HG02678 (cell line): ENCODE data around the gene HOXC13.

Experiments
- ATAC-seq: cut with Tn5 transposase; IDR thresholded peaks from one replicate; pipeline ENCODE4 v1.9.1; 2021; ENCODE audit warnings: mild to moderate bottlenecking, moderate library complexity; ENCODE audit not compliant: unreplicated experiment

The HOXC13 gene, protein sequence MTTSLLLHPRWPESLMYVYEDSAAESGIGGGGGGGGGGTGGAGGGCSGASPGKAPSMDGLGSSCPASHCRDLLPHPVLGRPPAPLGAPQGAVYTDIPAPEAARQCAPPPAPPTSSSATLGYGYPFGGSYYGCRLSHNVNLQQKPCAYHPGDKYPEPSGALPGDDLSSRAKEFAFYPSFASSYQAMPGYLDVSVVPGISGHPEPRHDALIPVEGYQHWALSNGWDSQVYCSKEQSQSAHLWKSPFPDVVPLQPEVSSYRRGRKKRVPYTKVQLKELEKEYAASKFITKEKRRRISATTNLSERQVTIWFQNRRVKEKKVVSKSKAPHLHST

DNA sequence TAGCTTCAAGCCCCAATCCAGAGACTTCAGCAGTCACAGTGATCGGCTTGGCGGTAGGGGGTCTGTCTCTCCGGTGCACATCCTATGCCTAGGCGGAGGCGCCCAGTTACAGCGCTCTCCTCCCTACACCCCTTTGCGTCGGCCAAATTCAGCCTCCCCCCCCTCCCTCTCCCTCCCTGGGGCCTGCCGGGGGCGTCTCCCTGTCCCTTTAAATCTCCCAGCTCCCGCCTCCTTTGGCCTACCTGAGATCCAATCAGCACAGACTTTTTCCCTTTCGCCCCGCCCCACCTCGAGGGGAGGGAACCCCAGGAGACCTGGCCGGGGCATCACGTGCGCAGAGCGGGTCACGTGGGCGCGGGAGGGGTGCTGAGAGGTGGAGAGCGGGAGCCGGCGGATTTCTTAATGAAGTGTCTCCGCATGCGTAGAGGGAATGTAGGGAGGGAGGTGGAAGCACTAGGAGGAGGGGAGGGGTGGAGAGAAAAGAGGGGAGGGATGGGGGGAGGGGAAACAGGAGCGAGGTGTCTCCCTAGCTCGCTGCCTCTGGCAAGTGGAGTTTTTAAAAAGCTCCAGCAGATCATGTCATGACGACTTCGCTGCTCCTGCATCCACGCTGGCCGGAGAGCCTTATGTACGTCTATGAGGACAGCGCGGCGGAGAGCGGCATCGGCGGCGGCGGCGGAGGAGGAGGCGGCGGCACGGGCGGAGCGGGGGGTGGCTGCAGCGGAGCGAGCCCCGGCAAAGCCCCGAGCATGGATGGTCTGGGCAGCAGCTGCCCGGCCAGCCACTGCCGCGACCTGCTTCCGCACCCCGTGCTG, at the start of gene HOXC13:
Gene HOXC13 (plus strand): TSS at position 506 of the 815 bp plus-strand sequence. CDS start 76 bp downstream, at position 582.
- no peak for ATAC-seq

DNA sequence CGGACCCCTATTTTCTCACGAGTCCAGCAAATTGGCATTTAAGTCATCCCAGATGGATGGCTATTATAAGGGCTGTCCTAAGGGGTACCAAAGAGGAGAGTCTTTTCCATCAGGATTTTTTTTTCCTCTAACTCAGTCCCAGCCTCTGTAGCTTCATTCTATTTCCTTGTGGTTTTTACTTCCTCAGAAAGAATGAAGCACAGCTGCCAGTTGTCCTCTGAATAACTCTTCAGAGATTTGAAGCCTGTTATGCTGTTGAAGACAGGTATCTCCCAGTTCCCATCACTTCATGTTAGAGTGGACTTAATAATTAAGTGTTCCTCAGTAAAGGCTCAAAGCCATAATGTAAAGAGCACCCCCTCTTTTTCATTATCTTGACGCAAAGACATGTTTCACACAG, 48.5 kb upstream of the HOXC13 start:
- no peak for ATAC-seq

DNA sequence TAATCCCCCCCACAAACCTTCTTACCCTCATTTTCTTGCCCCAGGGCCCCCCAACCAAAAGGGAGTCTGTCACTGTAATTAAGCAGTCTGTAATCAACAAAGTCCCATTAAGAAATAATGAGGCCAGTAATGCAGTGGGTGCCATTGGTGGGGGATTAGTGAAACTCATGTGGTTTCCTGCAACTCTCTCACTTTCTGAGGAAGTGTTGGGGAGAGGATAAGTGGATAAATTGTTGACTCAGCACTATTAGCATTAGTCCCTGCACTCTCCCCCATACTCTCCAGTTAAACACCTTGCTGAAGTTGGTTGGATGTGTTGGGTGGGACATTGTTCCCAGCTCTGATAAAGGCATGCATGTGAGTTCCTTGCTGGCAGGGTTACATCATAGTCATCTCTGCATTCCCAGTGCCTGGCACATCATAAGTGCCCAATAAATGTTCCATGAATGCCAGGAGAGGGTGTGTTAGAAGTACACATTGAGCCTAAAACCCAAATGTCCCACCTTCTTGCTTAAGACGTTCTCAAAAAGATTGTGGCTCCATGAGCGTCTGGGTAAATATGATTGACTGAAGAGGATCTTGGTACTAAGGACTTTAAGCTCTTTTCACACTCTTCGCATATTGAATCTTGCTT, 45.8 kb upstream of the HOXC13 start:
- no peak for ATAC-seq

DNA sequence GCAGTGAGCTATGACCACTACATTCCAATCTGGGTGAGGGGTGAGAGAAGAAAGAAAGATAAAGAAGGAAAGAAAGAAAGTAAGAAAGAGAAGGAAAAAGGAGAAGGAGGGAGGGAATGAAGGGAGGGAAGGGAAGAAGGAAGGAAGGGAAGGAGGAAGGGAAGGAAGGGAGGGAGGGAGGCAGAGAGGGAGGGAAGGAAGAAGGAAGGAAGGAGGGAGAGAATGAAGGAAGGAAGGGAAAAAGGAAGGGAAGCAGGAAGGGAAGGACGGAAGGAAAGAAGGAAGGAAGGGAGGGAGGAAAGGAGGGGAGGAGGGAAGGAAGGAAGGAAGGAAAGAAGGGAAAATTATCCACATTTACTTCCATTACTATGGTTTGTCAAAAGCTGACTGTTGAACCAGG, 39.4 kb upstream of the HOXC13 start:
- ATAC-seq: no peak

DNA sequence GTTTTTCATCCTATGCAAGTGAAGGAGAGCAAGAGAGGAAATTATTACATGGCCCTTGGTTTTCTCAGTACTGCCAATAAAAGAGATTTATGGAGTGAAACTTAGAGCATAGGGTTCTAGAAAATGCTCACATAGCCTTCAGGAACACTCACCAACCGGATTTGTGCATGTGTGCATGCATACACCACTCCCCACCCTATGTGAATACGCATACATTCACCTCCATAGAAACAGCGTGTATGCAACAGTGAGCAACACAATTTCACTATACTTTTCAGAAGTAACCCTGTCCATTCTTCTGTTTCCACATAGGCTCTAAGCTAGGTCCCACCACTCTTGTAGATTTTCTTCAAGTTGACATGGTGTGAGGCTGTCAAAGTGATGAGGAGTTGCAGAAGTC, 31.5 kb upstream of the HOXC13 start:
- no peak for ATAC-seq

DNA sequence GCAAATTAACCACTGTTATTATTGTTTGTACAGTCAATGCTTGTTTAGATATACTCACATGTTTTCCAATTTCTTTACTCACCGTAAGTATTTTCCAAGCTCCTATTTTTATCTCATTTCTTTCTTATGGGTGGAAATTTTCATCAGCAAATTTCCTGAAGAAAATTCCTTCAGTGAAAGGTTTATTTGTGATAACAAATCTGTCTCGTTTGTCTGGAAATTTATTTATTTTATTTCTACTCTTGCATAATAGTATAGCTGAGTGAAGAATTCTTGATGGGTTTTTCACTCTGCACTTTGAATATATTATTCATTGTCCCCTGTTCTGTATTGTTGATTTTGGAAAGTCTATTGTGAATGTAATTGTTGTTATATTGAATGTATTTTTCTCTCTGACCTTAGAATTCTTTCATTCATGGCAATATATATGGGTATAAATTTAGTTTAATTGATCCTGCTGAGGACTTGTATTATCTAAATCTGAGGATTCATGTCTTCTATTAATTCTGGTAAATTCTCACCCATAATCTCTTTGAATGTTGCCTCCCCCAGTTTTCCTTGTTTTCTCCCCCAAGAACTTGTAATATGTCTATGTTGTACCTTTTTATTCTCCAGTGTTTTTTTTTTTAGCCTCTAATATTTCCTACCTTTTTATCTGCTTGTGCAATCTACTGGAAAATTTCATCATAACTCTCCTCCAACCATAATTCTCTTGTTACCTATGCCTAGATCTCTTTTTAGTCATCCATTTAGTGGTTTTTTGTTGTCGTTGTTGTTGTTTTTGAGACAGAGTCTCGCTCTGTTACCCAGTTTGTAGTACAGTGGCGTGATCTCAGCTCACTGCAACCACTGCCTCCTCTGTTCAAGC, 21.6 kb upstream of the HOXC13 start:
- ATAC-seq: no peak

DNA sequence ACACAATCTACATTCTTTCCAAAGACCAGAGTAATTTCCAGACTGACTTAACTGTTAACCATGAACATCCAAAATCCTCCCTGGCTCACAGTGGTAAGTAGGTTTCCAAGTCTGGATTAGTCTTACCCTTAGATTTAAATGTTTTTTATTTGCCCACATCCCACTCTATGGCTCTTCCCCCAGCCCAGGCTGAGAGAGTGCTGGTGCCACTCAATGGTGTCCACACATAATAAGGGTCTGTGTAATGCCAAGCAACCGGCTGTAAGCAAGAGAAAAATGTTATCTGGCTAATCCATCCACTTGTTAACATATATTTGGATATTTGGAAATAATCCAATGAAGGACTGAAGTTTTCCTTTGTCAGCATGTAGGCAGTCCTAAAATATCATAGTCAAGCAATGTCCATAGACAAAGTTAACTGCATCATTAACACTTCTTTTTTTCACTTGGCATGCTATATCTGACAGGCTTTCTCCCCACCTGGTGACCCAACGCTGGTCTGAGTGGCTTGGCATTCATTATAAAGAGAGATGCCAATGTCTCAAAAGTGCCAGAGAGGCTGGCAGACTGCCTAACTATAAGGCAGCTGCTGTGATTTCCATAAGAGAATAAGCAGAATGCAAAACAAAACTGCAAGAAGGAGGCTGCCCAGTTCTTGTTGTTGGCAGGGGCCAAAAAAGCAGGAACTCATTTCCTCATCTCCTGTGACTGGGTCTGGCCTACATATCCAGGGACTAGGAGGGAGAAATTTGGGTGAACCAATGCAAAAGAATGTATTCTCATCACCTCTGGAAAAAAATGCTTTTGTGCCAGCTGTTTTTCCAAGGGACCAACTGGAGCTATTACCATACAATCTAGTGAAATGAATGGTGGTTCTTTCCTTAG, 13.9 kb upstream of the HOXC13 start:
- no peak for ATAC-seq

DNA sequence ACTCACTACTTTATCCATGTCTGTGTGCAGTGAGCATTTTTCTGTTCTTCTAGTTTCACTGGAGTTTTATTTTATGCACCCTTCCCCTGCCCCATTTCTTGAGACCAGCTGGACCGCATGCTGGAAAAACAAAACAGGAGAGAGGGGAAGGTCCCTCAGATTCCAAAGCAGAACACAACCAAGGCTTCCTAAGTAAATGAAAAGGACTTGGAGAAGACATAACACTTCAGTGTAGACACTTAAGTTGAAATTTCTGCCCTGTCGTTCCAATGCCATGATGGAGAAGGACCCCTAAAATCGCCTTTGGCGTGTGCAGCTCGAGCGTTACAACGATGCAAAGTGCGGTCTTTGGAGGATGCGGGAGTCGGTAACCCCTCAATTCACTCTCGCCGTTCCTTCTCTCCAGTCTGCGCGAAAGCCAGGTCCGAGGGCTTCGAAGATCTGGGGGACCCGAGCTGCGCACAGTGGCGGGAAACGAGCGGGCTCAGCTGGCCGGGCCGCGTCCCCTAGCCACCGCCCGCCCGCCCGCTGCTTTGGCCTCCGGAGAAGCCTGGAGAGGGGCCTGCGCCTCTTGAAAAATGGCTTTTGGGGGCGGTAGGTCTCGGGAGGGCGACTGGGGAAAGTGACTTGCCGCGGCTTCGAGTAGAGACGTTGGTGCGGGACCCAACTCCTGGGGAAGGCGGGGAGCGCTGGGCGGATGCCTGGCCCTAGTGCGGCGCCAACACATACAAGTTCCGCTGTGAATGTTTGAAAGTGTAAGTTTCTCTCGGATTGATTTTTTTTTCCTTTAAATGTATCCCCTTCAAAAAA, 11.2 kb upstream of the HOXC13 start:
- no peak for ATAC-seq

DNA sequence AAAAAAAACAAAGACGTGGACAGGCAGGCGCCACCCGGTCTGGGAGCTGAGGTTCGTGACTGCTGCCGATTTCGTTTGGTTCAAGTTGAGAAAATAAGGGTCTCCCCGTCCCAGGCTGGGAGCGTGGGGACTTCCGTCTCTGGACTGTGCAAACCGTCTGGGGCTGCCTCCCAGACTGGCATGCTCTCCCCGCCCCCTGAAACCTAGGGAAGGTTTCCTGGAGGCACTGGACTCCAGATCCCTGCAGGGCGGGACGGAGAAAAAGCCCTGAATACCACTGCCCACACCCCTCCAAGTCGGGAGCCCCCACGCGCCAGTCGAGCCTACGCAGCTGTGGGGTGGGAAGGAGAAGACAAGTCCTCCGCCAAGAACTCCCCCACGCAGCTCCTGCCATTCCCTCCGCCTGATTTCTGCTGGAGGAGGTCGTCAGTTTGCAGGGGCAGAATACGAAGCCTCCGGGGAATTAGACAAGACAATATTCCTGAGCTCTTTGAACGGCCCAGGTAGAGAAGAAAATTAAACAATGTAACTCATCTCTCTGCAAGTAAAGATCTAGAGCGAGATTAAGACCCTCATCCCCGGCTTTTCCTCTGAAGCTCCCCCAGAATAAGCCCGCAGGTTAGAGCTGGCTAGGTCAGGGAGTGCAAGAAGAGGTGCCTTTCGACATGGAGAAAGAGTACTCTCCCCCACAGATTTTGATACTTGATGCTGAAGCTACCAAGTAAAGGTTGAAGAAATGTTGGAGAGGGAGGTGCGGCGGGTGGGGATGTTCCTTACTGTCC, 10.4 kb upstream of the HOXC13 start:
- ATAC-seq: no peak

DNA sequence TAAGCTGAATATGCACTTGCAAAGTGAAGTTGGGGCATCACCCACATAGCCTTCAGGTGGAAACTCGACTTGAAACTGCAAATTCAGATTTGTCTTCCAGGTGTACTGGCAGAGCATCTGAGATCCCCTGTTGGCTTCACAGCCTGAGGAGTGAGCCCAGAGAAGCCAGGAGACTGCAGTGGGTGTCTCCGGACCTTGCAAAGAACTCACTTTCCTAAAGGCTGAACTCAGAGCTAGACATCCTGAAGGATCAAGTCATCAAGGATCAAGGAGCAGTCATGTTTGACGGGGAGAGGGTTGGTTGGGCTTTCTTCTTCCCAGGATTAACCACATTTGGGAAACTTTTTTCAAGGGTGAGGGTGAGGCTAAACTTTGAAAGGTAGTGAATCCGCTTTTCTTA, 9.1 kb upstream of the HOXC13 start:
- no peak for ATAC-seq

DNA sequence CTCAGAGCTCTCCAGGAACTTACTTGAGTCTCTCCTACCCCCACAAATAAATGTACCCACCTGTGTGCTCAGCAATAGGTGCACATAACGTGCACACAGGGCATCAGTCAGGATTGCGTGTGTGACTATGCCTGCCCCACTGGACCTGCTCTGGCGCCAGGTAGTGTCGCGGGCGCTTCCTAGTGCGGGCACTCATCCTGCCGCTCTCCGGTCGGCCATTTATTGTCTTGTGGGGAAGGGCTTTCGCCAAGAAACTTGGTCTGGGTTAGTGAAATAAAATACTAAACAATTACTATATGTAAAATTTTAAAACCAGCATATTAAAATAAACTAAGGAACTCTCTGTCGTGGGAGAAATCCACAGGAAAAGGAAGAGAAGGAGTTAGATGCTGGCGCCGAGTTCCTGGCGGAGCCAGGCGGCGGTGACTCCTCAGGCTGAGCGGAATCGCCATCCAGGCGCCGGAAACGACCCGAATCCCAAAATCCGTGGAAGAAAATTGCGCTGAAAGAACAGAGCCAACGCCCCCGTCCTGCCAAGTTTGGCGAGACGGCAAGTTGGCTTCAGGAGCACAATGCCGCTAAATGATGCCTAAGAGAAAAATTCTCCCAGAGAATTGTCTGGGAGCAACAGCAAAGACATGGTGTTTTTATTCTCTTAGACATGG, 7.9 kb upstream of the HOXC13 start:
- no peak for ATAC-seq

DNA sequence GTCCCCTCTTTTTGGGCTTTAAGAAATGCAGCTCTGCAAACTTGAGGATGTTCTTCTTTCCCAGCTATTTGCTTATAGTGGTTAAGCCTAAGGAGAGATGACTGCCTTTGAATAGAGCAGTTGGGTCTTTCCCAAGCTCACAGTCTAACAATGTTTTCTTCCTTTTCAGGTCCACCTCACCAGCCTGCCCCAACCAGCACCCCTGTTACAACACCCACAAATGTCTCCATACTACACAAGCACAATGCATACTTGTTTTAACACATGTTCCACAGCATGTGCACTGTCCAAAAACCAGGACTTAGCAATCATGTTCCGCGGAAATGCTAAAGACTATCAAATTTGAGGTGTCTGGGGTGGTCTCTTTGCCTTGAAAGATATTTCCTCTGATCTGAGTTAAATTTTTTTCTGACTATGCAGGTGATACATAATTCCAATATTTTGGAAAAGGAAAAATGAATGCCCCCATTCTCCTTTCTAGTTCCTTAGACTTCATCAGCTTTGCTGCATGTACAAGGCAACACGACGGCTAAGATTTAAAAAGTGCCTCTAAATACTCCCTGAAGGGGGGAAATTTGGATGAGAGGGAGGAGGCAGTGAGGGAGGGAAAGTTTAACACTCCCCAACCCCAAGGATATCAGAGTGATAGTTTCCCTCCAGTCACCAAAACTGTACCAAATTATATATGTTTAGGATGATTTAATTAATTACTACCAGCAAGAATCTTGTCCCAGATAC, 6.6 kb upstream of the HOXC13 start:
- no peak for ATAC-seq

DNA sequence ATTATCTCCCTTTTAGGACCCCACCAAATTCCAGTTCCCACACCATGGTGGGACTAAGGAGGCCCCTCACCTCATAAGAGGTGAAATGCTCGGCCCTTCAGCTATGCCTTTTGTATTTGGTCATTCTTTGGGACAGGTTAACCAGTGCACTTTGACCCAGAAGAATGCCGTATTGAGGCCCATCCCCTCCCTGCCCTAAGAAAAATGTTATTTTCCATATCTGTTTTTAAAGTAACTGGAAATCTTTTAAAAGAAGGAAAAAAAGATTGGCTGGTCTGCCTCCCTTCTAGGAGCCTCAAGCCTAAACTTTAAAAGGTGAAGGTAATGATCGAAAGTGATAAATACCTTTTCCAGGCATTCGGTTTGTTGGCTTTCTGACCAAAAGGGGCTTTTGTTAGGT, 5.7 kb upstream of the HOXC13 start:
- ATAC-seq: no peak

DNA sequence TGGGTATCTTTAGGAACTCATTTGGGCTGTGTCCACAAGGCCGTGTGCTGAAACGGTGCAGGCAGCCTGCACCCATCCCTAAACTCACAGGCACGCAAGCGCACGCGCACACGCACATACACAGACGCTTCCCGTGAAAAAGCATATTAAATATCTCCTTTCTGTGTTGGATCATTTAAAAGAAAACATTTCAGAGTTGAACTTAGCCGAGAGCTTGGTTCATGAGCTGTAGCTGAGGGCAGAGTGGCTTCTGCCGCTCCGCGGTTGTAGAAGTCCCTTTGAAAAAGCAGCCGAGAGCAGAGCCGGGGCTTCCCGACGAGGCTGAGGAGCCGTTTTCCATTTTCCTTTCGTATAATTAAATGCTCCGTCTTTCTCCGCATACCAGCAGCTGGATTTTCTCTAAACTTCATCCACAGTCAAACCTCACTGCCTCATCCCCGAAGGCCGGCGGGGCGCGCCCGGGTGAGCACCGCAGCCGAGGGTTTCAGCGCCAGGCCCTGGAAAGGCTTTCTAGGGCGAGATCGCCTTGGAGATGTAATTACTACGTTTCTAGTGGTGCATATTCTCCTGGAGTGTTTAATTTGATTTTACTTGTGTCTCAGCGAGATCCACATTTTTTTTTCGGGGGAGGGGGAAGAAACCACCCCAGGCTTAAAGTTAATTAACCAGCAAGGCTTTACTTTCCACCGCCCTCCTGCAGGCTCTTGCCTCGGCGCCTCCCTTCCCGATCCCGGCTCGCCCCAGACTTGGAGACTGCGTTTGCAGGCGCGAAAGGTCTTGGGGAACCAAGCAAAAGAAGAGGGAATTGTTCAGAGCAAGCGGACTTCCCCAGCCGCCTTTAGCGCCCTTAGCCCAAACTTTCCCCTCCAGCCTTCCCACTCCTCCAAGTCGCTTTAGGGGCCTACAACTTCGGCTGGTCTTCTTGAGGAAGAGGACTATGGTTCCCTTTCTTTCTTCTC, 3.0 kb upstream of the HOXC13 start:
- no peak for ATAC-seq

DNA sequence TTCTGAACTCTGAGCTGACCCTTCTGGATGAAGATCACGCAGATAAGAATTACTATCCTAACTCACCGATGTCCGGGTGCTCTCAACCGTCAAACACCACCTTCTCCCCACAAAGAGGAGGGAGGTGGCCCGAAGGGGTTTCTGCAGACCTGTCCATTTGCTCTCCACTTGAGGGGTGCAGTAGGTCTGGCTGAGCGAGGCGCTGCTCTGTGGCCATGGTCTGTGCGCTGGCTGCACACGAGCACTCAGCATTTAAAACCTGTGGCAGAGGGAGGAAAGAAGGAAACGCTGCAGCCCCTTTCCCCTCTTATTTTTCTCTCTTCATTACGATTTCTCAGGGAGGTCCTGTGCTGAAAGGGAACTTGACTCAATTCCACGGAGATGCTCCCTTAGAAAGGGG, 1.5 kb upstream of the HOXC13 start:
- ATAC-seq: no peak
